HuH-7 (cell line): ENCODE measurements around the gene CNP.

Experiments
- DNase-seq: peaks from one replicate; pipeline ENCODE4 v3.0.0; 2011; ENCODE audit warnings: low spot score

CNP gene

DNA sequence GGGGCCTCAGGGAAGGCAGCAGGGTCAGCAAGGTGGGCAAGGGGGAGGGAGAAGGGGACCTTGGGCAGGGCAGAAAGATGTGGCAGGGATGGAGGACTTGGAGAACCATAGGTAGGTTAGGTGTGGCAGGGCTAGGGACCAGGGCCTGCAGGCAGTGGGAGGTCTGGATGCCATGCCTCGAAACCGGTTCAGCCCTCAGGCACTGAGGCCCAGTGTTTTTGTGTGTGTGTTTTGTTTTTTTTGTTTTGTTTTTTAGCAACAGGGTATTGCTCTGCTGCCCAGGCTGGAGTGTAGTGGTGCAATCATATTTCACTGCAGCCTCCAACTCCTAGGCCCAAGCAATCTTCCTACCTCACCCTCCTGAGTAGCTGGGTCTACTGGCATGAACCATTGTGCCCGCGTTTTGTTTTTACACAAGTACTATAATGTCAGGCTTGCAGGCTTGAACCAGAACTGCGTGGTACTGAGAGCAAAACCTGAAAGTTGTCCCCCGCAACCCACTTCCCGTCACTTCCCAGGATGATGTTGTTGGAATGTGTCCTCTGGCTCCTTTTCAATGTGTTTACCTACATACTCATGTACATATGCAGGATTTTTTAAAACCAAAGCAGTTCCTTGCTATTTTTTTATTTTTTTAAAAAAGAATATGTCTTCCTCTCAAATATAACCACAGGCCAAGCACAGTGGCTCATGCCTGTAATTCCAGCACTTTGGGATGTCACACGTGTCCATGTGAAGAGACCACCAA is 23.8 kb upstream of the CNP start:
- DNase-seq = no peak

DNA sequence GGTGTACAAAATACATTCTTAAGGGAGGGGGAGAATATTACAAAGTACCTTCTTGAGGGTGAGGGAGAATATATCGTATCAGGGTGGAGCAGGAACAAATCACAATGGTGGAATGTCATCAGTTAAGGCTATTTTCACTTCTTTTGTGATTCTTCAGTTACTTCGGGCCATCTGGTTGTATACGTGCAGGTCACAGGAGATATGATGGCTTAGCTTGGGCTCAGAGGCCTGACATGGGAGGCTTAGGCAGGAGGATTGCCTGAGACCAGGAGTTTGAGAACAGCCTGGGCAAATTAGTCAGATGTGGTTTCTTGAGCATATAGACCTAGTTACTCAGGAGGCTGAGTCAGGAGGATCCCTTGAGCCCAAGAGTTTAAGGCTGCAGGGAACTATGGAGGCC is 23.1 kb upstream of the CNP start:
- no peak for DNase-seq

GRCh38 chr17:41944943-41945342 is 21.7 kb upstream of the CNP start:
- no peak for DNase-seq

GRCh38 chr17:41948762-41949460 is 17.7 kb upstream of the CNP start:
- no peak for DNase-seq

GRCh38 chr17:41956522-41956921 is 10.1 kb upstream of the CNP start:
- no peak for DNase-seq

GRCh38 chr17:41957031-41957868 is 9.3 kb upstream of the CNP start:
- peak; percentile 53 for DNase-seq

DNA sequence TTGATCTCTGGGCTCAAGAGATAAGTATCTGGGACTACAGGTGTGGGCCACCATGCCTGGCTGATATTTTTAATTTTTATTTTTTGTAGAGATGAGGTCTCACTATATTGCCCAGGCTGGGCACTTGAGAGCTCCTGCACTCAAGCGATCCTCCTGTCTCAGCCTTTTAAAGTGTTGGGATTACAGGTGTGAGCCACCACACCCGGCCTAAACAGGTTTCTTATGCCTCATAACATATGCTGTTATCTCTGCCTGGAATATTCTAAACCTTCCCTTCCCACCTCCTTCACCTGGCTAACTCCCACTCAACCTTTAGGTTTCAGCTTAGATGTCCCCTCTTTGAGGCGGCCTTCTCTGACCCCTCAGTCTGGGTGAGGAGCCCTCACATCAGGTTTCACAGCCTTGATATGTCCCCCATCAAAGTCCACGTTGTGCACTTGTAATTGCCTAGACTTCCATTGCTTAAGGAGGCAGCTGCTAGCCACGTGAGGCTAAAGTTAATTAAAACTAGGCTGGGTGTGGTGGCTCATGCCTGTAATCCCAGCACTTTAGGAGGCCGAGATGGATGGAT is 8.6 kb upstream of the CNP start:
- no peak for DNase-seq

- DNase-seq = no peak
These were observed 7.6 kb upstream of the CNP start for GRCh38 chr17:41959030-41959335.

GRCh38 chr17:41959336-41960095 is 7.1 kb upstream of the CNP start:
- DNase-seq = peak; percentile 74

DNA sequence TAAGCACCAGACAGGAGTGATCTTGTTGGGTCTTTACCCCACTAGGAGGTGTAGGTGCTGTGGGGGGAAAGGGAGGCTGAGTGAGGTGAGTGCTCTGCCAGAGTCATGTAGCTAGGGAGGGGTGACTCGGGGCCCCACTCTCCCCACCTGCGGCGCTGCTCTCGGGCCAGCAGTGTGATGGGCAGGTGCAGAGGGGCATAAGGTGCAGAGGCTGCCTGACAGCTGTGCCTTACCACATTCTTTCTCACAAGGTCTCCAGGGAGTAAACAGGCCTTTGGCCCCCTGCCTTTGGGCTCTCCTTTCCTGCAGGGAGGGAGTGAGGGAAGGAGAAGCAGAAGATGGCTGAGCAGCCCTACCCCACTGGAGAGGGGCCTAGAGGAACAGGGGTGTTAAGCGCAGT is 4.5 kb upstream of the CNP start:
- no peak for DNase-seq

GRCh38 chr17:41962768-41963434 is 3.7 kb upstream of the CNP start:
- peak; percentile 86 for DNase-seq

GRCh38 chr17:41965694-41966462 is 717 bp upstream of the CNP start:
- DNase-seq = peak; percentile 89

- no peak for DNase-seq
These were observed 736 bp downstream of the CNP start for GRCh38 chr17:41967141-41967920.

DNA sequence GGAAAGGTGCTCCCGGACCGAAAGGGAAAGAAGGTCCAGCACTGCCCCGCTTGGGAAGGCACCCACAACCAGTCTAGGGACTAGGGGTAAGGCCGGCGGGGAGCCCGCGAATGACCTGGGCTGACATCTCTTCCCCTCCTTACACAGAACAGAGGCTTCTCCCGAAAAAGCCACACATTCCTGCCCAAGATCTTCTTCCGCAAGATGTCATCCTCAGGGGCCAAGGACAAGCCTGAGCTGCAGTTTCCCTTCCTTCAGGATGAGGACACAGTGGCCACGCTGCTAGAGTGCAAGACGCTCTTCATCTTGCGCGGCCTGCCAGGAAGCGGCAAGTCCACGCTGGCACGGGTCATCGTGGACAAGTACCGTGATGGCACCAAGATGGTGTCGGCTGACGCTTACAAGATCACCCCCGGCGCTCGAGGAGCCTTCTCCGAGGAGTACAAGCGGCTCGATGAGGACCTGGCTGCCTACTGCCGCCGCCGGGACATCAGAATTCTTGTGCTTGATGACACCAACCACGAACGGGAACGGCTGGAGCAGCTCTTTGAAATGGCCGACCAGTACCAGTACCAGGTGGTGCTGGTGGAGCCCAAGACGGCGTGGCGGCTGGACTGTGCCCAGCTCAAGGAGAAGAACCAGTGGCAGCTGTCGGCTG is 1.5 kb downstream of the CNP start:
- DNase-seq = no peak

DNA sequence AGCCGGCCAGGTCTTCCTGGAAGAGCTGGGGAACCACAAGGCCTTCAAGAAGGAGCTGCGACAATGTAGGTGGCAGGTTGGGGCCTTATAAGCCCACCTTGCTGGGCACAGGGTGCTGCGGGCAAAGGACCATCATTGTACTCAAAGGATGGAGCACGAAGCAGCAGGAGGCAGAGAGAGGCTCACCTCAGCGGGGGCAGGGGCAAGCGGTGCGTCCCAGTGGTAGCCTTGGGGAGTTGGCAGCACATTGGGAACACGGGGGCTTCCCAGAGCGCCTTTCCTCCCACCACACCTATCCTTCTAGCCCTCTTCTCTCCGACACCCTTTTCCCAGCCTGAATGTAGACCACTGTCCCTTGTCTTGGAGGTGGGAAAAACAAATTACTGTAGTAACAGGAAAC is 2.1 kb downstream of the CNP start:
- DNase-seq = no peak

GRCh38 chr17:41970901-41971331 is 4.3 kb downstream of the CNP start:
- no peak for DNase-seq

DNA sequence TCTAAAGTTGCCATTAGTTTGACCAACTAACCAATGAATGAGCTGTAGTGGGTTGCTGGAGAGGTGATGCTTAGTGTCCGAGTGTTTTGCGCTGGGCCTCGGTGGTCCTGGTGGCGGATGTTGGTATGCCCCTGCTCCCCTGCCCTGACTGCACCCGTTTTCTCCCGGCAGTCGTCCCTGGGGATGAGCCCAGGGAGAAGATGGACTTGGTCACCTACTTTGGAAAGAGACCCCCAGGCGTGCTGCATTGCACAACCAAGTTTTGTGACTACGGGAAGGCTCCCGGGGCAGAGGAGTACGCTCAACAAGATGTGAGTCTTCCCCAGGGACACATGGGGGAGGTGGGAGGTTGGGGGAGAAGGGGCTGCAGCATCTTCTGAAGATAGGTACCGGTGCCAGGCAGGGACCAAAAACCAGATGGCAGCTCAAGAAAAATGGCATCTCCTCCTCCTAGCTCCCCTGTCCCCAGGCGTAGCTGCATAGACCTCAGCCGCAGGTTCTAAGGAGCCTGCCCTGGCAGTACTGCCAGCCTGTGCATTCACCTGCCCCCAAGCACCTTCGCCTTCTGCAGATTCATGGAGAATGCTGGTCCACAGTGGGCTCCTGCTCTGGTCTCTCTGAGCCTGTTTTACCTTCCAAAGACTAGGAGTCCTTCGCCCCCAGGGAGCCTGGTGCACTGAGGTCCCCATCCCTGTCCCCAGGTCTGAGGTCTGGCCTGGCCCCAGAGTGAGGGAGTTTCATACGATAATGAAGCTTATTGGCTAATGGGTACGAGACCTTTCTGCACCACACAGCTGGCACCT is 5.3 kb downstream of the CNP start:
- no peak for DNase-seq
